Stimulated activated naive CD8-positive, alpha-beta T cell treated with anti-CD3 and anti-CD28 coated beads, Interleukin-15, Interleukin-2, amounts not matched to agents 100 ng/mL and 50 ng/mL, for 24 hours (primary cell): ENCODE results near the gene RPLP2.

Source experiments
- H3K27ac Mint-ChIP-seq: one replicate; pipeline ENCODE4 v1.8.0; 2021; ENCODE audit warnings: mild to moderate bottlenecking, mixed read lengths
- H3K27me3 Mint-ChIP-seq: one replicate; pipeline ENCODE4 v1.8.0; 2021; ENCODE audit warnings: mixed read lengths
- H3K36me3 Mint-ChIP-seq: one replicate; pipeline ENCODE4 v1.8.0; 2021; ENCODE audit warnings: low read depth, mixed read lengths
- H3K4me1 Mint-ChIP-seq: one replicate; pipeline ENCODE4 v1.8.0; 2021; ENCODE audit warnings: low read depth, mixed read lengths
- H3K4me3 Mint-ChIP-seq: one replicate; pipeline ENCODE4 v1.8.0; 2021; ENCODE audit warnings: mild to moderate bottlenecking, mixed read lengths
- H3K9me3 Mint-ChIP-seq: one replicate; pipeline ENCODE4 v1.8.0; 2021; ENCODE audit warnings: mixed read lengths

The RPLP2 gene

DNA sequence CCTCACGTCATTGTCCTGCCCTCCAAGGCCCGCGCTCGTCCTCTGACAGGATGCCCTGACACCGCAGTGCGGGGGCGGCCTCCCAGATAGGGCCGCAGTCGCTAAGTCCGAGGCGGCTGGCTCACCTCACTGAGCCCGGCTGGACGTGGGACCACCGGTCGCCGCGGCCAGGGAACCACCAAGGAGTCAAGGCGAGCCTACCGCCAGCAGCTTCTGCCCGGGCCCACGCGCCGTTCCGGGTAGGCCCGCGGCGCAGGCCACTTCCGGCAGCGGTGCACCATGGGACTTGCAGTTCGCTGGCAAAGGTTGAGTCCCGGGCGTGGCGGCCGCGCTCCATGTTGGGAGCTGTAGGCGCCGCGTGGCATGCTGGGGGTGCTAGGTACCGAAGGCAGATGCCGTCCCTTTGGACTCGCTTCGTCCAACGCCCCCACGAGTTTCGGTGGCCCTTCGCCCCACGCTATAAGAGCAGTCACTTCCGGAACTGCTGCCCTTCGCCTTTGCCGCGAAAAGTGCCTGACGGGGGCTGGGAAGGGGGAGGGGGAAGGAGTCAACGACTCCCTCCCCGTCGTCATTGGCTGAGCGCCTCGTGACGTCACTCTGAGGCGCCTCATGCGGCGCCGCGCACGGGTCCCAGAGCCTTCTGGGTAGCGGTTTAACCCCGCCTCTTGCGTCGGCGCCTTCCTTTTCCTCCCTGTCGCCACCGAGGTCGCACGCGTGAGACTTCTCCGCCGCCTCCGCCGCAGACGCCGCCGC lies at the start of gene RPLP2:
Gene RPLP2 (plus strand): TSS at position 681 of the 753 bp plus-strand sequence. CDS start 268 bp downstream, outside the sequence.
- Mint-ChIP-seq H3K27ac (peak within 1 kb of the TSS; percentile 97), H3K4me1 (peaks cover 31% of the 10 kb centered on the region), H3K36me3 (peaks cover 37% of the 10 kb centered on the region), H3K9me3 (no peaks in the 10 kb centered on the region), H3K27me3 (no peaks in the 10 kb centered on the region), H3K4me3 (peak within 1 kb of the TSS; percentile 96)

DNA sequence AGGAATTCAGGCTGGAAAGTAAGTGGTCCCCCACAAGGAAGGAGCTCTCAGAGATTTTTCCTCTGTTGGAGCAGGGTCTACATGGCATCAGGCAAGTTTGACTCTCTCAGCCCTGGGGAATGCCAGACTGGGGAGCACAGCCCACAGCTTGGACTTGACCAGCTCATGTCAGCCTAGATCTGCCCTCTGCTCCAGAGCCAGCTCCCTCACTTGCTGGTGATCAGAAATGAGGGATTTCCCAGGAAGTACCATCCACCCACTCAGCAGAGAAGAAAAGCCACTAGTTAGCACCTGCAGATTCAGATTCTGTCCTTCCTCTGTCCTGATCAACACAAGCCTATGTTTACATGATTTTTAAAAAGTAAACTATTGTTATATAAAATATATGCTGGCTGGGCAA lies 49.5 kb upstream of the RPLP2 start:
- Mint-ChIP-seq H3K9me3 (no peaks in the 10 kb centered on the region), H3K27me3 (no peaks in the 10 kb centered on the region), H3K36me3 (peaks cover 47% of the 10 kb centered on the region), H3K27ac (no peak overlapping the region), H3K4me1 (peaks cover 3% of the 10 kb centered on the region), H3K4me3 (no peak overlapping the region)

- Mint-ChIP-seq H3K36me3 (peaks cover 51% of the 10 kb centered on the region), H3K4me1 (peaks cover 4% of the 10 kb centered on the region), H3K27ac (no peak overlapping the region), H3K27me3 (no peaks in the 10 kb centered on the region), H3K4me3 (no peak overlapping the region), H3K9me3 (no peaks in the 10 kb centered on the region)
Observed at GRCh38 chr11:761526-762108, 48.1 kb upstream of the RPLP2 start.

DNA sequence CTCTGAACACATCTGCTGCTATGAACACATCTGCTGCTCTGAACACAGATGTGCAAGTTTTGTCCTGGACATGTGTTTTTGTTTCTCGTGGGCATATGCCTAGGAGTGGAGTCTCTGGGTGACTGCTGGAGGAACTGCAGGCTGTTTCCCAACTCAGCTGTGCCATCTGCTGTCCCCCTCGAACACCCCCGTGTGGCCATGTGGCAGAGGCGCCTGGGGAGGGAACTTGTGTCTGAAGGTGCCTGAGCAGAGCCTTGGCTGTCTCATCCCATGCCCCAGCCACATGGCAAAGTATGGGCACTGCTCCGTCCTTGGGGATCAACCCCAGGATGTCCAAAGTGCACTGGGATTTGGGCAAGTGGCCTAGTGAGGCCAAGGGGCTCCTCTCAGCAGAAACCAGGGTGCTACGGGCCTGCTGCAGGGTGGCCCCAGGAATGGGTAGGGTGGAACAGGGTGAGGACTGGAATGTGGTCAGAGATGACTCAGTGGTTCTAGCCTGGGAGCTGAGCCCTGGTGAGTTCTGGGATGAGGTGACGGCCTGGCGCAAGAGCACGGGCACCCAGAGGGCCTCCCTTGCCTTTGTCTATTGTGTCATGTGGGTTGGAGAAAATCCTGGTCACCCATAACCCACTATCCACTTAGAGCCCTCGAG lies 47.2 kb upstream of the RPLP2 start:
- H3K27ac Mint-ChIP-seq, result peak overlapping the region; percentile 64
- H3K9me3 Mint-ChIP-seq, result no peaks in the 10 kb centered on the region
- H3K4me1 Mint-ChIP-seq, result peaks cover 8% of the 10 kb centered on the region
- H3K36me3 Mint-ChIP-seq, result peaks cover 48% of the 10 kb centered on the region
- no peaks in the 10 kb centered on the region for H3K27me3 Mint-ChIP-seq
- no peak overlapping the region for H3K4me3 Mint-ChIP-seq

- Mint-ChIP-seq H3K27ac (no peak overlapping the region), H3K36me3 (peaks cover 45% of the 10 kb centered on the region), H3K27me3 (no peaks in the 10 kb centered on the region), H3K9me3 (no peaks in the 10 kb centered on the region), H3K4me3 (no peak overlapping the region), H3K4me1 (peaks cover 8% of the 10 kb centered on the region)
Observed at GRCh38 chr11:763073-763463, 46.7 kb upstream of the RPLP2 start.

GRCh38 chr11:763549-764321 lies 46.0 kb upstream of the RPLP2 start:
- peak overlapping the region; percentile 26 for H3K27ac Mint-ChIP-seq
- no peaks in the 10 kb centered on the region for H3K9me3 Mint-ChIP-seq
- H3K4me3 Mint-ChIP-seq, result no peak overlapping the region
- peaks cover 8% of the 10 kb centered on the region for H3K4me1 Mint-ChIP-seq
- H3K27me3 Mint-ChIP-seq, result no peaks in the 10 kb centered on the region
- H3K36me3 Mint-ChIP-seq, result peaks cover 38% of the 10 kb centered on the region

DNA sequence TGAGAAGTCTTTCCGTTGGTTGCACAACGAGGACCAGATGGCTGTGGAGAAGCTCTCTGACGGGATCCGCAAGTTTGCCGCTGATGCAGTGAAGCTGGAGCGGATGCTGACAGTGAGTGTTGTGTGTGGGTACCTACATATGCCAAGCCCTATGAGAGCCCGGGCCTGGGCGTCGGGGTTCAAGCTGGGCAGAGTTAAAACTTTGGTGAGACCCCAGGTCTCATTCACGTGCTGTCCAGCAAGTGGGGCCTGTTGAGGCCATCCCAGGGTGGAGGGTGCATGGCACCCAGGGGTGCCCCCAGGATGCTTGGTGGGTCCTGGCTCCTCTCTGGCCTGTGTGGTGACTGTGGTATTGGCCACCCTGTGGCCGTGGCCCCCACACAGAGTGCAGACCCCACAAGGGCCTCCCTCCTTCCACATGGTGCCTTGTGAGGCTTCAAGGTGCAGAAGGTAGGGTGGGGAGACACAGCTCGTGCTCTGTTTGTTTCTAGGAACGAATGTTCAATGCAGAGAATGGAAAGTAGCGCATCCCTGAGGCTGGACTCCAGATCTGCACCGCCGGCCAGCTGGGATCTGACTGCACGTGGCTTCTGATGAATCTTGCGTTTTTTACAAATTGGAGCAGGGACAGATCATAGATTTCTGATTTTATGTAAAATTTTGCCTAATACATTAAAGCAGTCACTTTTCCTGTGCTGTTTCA lies 45.3 kb upstream of the RPLP2 start:
- Mint-ChIP-seq H3K27ac (no peak overlapping the region), H3K4me3 (no peak overlapping the region), H3K27me3 (no peaks in the 10 kb centered on the region), H3K4me1 (peaks cover 8% of the 10 kb centered on the region), H3K36me3 (peaks cover 35% of the 10 kb centered on the region), H3K9me3 (no peaks in the 10 kb centered on the region)

DNA sequence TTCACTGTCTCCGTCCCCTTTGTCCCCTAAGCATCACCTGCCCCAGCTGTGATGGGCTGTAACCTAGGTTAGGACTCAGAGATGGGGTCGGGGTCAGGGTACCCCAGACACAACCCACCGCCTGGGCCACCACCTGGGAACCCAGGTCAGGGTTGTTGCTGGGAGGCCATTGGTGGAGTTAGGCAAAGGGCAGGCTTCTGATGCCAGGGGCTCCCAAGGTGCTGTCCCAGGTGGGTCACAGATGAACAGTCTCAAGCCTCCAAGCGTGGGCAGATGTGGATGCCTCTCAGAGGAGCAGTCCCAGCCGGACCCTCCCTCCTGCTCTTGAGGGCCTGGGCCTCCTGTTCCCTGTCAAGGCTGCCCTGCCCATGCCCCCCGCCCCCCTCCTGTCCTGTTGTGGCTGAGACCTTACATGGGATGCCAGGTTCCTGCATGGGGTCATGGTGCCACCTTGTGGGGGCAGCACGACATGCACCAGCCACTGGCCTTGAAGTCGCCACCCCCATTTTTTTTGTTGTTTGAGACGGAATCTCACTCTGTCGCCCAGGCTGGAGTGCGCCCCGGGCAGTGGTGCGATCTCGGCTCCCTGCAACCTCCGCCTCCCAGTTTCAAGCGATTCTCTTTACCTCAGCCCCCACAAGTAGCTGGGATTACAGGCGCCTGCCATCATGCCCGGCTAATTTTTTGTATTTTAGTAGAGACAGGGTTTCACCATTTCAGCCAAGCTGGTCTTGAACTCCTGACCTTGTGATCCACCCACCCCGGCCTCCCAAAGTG lies 44.6 kb upstream of the RPLP2 start:
- Mint-ChIP-seq H3K27me3 (no peaks in the 10 kb centered on the region), H3K4me3 (no peak overlapping the region), H3K4me1 (peaks cover 5% of the 10 kb centered on the region), H3K9me3 (no peaks in the 10 kb centered on the region), H3K36me3 (peaks cover 30% of the 10 kb centered on the region), H3K27ac (no peak overlapping the region)

GRCh38 chr11:765802-766091 lies 44.0 kb upstream of the RPLP2 start:
- Mint-ChIP-seq H3K27me3 (no peaks in the 10 kb centered on the region), H3K4me3 (no peak overlapping the region), H3K36me3 (peaks cover 29% of the 10 kb centered on the region), H3K9me3 (no peaks in the 10 kb centered on the region), H3K4me1 (peaks cover 4% of the 10 kb centered on the region), H3K27ac (no peak overlapping the region)

- Mint-ChIP-seq H3K36me3 (peaks cover 27% of the 10 kb centered on the region), H3K9me3 (no peaks in the 10 kb centered on the region), H3K27me3 (no peaks in the 10 kb centered on the region), H3K4me3 (no peak overlapping the region), H3K27ac (no peak overlapping the region), H3K4me1 (peaks cover 4% of the 10 kb centered on the region)
Observed at GRCh38 chr11:766106-766935, 43.4 kb upstream of the RPLP2 start.

- H3K27me3 Mint-ChIP-seq, result no peaks in the 10 kb centered on the region
- H3K4me3 Mint-ChIP-seq, result no peak overlapping the region
- no peaks in the 10 kb centered on the region for H3K9me3 Mint-ChIP-seq
- peaks cover 21% of the 10 kb centered on the region for H3K36me3 Mint-ChIP-seq
- H3K27ac Mint-ChIP-seq, result no peak overlapping the region
- H3K4me1 Mint-ChIP-seq, result peaks cover 4% of the 10 kb centered on the region
Observed at GRCh38 chr11:766936-767210, 42.9 kb upstream of the RPLP2 start.

- Mint-ChIP-seq H3K4me1 (peaks cover 4% of the 10 kb centered on the region), H3K27ac (no peak overlapping the region), H3K9me3 (no peaks in the 10 kb centered on the region), H3K27me3 (no peaks in the 10 kb centered on the region), H3K4me3 (no peak overlapping the region), H3K36me3 (peaks cover 20% of the 10 kb centered on the region)
Observed at GRCh38 chr11:767238-767637, 42.5 kb upstream of the RPLP2 start.

DNA sequence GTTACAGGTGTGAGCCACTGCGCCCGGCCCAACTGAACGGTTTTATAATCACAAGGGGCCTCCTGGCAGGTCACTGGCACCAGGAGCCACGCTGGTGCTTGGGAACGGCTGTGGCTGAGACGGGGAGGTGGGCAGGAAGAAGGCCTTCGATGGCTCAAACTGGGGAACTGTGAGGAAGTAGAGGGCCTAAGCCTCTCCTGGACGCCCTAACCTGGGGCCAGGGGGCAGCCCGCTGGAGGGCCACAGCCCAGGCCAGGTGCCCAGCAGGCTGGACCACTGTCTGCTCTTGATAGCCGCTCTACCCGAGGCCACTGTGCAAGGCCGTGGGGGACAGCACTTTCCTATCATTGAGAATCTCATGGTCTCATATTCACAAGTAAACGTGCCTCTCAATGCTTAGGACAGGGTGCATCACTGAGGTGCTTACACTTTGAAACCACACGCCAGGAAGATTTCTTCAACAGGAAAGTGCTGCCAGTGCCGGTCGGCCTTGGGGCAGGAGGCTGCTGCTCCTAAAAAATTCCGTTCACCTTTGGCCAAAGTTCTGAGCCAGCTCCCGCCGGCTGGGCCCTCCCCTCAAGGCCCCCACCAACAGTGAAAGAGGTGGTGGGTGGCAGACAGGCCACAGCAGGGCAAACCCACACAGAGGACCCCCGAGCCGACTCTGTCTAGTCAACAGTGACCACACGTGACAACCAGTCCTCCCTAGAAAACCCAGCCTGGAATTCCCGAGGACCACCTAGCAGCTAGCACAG lies 39.7 kb upstream of the RPLP2 start:
- no peak overlapping the region for H3K4me3 Mint-ChIP-seq
- H3K9me3 Mint-ChIP-seq, result no peaks in the 10 kb centered on the region
- H3K36me3 Mint-ChIP-seq, result peaks cover 10% of the 10 kb centered on the region
- H3K4me1 Mint-ChIP-seq, result peaks cover 13% of the 10 kb centered on the region
- H3K27me3 Mint-ChIP-seq, result no peaks in the 10 kb centered on the region
- no peak overlapping the region for H3K27ac Mint-ChIP-seq
